ENCODE results near the gene NEURL1.
"Not testable (repeated sequence)": the region's sequence is repeated elsewhere in the genome, so short reads cannot be mapped to it uniquely, and the experiment has no call there.

NEURL1 gene

DNA sequence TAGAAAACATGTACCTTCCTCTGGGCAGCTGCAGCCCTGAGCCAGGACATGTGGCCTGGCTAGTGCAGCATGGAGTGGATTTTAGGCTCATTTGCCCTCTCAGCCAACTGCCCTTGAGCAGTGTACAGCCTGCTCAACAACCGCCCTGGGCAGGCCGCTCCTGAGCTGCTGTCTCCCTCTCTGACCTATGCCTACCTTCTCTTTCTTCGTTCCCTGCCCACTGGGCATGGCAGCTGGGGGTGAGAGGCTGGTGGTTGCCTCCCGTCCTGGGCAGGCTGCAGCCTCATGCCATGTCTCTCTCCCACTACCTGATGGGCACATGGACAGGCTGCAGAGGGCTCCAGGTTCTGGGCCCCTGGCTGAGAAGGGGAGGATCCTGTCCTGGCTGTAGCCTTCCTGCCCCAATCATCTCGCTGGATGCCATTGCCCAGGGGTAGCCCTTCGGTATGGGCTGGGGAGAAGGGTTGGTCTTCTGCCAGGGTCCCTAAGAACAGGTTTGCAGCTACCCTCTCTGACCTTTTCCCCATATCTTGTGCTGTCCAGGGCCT is 97.3 kb downstream of the NEURL1 start:
- no peak for DNase-seq

DNA sequence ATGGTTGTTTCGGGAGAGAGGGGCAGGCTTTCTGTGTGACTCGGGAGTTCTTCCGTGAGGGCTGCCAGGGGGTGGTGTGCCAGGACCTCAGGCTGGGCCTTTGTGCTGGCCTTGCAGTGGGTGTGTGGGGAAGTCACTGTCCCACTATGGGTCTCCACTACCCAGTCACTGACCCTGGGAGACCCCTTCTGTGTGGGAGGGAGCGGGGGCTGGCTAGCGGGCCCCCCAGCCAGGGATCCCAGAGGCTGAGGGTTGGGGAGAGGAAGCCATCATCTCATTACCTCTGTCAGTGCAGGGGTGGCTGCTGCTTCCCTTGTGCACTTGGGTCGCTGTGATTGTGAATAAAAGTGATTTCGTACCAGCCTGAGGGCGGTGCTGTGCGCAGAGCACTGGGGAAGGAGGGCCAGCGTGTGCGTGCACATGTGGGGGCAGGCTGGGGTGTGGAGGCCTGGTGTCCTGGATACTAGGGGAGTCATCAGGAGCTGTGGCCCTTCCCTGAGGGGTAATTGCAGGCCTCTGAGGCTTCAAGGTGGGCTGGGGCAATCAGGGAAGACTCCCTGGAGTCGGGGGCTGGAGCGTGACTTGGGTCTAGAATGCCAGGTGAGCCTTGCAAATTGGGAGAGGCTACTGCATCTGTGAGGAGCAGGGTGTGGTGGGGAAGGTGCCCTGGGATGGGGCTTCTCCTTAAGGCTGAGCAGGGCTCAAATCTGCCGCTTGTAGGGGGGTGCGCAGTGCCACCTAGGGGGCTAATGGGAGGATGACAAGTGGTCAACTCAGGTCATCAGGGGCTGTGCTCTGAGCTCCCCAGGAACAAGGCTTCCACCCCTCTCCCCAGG is 98.9 kb downstream of the NEURL1 start:
- DNase-seq, result peak; percentile 63

DNA sequence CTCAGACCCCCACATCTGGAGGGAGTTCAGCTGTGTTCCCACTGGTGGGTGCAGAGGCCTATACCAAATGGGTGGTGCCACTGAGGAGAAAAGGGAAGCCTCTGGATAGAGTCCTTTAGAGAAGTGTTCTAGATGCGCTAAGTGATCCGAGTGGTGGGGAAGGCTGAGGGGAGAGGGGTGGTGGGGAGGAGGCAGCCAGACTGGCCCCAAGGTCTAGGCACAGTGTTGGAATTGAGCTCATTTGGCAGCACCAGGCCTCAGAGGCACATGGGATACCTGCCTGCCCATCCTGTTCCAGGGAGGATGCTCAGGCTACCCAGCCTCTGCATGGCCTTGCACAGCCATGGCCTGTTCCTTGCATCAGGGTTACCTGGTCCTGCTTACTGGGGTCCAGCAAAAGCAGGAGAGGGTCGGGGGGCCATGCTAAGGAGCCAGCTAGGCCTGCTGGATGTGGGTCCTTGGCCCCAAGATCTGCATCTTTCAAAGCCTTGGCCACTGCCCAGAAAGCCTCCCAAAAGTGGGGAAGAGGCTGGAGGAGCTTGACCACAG is 99.6 kb downstream of the NEURL1 start:
- no peak for DNase-seq

DNA sequence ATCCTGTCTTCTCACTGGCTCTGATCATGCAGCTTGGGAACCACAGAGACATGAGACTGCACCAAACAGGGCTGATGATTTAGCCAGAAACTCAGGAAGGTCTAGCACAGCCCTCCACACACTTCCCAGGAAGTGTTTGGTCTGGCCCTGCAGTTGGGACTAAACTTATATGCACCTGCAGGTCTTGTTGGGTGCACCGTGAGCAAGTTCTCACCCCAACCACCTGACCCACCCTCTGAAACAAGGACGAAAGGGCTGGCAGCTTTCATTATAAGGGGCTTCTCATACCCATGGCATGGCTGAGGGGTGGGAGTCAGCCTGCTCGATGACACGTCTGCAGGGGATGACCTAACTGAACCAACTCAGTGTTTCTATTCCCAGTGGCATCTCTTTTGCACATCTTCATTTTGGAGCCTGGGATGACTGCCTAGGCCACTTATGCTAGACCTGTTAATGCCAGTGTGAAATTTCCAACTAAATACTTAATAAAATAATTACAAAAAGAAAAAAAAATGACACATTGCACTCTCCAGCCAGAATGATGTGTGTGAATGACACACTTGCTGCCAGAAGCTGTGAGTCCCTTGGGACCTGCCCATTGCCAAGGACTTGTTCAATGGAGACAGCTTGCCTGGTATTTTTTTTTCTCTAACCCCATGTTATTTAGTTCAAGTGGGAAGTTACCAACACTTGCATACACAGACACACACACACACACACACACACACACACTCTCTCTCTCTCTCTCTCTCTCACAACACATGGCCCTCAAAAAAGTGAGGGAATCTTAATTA is 102.6 kb downstream of the NEURL1 start:
- DNase-seq, result no peak

DNA sequence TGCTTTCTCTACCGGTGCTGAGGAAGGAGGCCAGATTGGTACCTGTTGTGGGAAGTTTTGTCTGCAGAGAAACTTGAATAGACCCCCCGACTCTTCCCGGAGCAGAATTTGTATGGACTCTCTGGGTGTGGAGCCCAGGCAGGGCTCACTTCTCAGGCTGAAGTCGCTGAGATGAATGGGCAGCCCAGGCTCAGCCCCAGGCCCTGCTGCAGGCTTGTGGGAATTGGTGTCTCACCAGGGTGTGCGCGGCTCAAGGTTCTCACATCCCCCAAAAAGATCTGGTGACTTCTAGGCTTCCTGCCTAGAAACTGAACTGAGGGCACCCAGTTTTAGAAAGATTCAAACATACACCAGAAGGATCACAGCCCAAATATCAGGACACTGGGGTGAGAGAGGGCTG is 103.5 kb downstream of the NEURL1 start:
- no peak for DNase-seq

DNA sequence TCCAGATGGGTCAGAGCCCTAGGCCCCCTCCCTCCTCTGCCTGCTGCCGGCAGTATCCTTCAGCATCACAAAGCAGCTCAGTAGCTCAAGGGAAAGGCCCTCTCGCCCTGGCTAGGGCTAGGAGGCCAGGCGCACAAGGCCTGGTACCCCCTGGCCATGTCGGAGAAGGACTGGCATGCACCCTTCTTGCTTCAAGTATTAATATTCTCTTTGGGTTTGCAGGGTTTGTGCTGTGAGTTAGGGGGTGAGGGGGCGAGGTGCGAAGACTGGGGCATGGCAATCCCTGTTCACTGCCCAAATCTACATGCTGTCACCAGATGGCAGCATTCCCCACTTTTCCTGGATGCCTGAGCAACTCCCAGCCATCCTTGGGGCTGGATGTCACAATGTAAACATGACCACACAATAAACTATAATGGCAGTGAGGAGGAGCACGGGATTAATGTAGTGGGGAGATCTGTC is 105.2 kb downstream of the NEURL1 start:
- DNase-seq, result peak; percentile 90

DNA sequence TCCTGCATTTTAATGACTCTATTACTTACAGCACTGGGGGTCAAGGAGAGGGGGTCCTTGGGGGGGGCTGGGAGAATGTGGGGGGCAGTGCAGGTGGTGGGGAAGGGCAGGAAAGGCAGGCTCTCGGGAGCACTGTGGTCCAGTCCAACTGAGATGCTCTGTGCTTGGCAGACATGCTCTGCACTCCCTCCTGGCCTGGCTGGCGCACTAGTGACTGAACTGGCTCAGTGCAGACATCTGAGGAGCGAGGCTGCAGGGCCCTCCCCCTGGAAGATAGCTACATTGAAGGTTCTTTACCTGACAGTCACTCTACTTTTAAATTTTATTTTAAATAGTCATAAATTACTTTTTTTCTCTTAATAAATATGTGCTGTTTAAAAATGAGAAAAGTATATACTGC is 105.7 kb downstream of the NEURL1 start:
- peak; percentile 36 for DNase-seq

DNA sequence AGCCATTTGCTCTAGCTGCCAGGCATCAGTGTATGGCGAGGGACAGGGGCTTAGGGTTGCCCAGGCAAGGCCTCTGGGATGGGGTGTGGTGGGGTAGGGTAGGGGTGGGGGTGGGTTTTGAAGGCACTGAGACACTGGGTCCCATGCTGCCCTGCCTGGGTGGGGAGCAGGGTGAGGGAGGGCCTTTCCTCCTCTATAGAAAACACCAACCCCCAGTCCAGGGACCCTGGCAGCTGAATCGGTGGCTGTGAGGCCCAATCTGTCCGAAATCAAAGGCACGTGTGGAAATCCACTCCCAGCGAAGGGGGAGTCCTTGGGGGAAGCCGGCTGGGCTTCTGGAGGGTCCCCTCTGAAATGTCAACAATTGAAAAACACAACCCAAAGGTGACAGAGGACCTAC is 106.4 kb downstream of the NEURL1 start:
- DNase-seq, result no peak

DNA sequence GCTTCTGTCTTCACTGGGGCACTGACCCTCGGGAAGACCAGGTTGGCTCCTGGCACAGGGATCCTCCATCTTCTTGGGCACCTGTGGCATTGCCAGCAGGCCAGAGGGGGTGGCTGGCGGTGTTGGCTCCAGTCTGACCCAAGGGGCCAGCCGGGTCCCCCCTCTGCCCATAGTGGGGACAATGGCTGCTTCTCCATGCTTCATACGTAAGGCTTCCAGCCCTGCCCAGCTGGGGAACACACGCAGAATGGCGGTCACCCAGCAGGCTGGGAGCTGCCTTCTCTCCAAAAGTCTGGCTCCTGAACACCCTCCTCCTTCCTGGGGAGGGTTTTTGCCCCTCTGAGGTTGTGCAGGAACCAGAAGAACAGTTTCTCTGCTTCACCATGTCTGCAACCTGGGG is 106.8 kb downstream of the NEURL1 start:
- no peak for DNase-seq

DNA sequence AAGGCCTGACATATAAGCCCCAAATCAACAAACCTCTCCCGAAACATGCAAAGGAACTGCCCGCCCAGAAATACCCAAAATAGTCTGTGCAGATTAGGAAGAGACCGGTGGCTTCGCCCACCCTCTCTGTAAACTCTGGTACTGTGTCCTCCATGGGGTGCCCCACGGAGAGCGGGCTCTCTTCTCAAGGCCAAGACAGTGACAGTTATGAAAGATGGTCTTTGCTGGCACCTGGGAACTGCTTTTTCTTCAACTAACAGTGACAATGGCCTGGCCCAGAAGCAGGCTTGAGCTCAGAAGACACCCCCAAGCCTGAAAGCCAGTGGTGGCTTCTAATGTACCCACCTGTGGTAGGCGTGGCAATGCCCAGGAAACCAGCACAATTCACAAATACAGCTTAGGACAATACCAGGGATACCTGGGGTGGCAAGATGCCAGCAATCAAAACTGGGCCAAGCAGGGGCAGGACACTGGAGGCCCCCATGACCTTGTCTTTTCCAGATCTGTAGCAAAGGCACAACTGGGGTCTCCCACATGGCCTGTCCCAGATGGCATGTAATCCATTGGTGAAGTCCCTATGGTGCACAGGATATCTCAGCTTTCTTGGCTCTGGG is 107.6 kb downstream of the NEURL1 start:
- DNase-seq, result peak; percentile 23

DNA sequence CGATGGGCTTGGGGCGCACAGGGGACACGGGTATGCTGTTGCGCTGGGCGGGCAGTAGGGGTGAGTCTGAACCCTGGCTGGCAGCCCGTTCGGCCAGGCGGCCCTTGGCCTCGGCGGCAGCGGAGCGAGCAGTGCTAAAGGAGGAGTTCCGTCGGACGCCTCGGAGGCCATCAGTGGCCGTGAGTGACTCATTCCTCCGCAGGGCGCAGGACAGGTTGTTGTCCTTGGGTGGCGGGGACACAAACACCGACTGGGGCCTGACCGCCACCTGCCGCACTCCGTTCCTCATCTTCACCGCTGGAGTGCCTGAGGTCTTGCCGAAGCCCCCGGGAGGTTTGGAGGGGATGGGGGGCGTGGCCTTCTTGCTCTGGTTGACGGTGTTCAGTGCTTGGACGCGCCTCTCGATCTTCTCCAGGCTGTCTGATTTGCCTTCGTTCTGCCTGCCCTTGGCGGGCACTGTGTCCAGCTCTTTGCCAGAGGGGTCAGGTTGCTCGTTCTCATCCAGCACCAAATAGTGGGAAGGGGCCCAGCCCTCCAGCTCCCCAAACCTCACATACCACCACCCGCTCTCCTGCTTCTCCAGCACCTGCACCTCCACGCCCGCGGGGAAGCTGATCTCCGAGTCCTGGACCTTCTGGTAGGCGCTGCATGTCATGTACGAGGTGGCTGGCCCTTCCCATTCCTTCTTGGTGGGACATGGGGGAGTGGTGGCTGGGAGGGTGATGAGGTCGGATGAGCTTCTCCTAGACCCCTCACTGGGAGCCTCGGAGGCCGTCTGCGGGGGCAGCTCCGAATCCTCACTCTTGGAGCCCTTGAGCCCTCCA is 108.7 kb downstream of the NEURL1 start:
- DNase-seq, result no peak

DNA sequence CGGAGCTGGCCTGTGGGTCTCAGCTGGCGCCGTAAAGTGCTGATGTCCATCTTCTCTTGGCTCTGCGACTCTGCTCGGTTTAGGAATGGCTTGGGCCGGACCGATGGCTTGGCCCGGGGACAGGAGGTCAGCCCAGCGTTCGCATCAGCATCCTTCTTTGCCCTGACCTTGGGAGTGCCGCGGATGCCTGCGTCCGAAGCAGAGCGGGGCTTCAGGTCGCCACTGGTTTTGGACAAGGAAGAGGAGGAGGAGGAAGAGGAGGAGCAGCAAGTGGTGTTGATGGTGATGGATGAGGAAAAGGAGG is 109.3 kb downstream of the NEURL1 start:
- DNase-seq, result no peak

DNA sequence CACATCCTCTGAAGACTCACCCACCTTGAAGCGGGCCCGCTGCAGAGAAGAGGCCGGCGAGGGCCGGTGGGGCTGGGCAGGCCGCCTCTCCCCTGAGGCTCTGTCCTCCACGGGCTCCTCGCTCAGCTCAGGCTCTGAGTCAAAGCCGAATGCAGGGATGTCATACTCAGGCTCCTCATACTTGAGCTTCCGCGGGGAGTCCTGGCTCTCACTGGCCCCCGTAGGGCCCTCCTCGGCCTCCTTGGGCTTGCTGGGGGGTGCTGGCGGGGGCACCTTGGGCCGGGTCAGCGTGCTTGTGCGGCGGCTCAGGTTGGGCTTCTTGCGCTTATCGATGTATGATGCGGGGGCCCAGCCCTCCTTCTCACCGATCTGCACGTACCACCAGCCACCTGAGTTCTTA is 109.9 kb downstream of the NEURL1 start:
- no peak for DNase-seq

DNA sequence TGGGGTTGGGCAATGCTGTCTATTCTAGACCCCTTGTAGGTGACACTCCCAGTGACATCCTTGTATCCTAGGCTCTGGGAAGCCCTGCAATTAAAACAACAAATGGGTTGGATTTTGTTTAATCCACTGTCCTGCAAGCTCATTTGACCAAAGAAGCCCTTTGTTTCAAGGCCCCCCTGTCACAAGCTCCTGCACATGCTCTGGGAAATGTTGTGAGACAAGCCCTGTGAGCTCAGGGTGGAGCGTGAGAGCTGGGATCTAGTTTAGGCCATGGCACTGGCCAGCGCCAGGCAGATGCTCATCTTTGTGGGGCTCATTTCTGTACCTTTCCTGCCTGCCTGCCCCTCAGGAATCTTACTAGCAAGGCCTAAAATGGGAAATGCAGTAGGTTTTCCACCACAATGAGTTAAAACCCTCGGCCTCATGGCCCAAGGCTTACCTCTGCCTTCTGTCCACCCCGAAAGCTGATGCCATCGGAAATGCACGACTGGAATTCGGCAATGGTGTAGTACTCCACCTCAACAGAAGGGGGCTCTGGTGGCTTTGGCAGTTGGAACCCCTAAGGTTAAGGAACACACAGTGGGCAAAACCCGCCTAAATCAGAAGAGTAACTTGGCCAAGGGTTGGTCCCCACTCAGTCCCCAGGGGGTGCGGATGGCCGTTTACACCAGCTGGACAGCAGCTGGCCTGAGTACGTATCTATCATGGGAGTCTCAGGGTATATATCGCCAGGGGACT is 112.0 kb downstream of the NEURL1 start:
- DNase-seq, result peak; percentile 59

DNA sequence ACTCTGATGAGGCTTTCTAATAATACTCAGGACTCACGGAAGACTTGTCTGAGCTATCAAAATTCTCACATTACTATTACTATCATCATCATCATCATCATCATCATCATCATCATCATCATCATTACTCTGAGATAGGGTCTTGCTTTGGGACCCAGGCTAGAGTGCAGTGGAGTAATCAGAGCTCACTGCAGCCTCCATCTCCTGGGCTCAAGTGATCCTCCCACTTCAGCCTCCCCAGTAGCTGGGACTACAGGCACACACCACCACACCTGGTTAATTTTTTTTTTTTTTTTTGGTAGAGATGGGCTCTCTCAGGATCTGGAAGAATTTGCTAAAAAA is 112.6 kb downstream of the NEURL1 start:
- not testable (repeated sequence) for DNase-seq

DNA sequence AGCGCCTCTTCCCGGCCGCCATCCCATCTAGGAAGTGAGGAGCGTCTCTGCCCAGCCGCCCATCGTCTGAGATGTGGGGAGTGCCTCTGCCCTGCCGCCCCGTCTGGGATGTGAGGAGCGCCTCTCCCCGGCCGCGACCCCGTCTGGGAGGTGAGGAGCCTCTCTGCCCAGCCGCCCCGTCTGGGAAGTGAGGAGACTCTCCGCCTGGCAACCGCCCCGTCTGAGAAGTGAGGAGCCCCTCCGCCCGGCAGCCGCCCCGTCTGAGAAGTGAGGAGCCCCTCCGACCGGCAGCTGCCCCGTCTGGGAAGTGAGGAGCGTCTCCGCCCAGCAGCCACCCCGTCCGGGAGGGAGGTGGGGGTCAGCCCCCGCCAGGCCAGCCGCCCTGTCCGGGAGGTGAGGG is 113.5 kb downstream of the NEURL1 start:
- not testable (repeated sequence) for DNase-seq

DNA sequence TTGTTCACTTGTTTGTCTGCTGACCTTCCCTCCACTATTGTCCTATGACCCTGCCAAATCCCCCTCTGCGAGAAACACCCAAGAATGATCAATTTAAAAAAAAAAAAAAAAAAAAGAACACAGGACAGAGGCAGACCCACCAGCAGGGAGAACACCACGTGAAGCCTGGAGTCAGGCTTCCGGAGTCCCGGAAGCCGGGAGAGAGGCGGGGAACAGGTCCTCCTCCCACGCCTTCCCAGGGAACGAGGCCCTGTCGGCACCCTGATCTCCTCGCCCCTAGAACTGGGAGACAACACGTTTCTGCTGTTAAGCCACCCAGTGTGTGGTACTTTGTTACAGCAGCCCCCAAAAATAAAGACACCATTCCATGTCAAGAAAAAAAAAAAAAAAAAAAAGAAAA is 114.6 kb downstream of the NEURL1 start:
- DNase-seq, result not testable (repeated sequence)

DNA sequence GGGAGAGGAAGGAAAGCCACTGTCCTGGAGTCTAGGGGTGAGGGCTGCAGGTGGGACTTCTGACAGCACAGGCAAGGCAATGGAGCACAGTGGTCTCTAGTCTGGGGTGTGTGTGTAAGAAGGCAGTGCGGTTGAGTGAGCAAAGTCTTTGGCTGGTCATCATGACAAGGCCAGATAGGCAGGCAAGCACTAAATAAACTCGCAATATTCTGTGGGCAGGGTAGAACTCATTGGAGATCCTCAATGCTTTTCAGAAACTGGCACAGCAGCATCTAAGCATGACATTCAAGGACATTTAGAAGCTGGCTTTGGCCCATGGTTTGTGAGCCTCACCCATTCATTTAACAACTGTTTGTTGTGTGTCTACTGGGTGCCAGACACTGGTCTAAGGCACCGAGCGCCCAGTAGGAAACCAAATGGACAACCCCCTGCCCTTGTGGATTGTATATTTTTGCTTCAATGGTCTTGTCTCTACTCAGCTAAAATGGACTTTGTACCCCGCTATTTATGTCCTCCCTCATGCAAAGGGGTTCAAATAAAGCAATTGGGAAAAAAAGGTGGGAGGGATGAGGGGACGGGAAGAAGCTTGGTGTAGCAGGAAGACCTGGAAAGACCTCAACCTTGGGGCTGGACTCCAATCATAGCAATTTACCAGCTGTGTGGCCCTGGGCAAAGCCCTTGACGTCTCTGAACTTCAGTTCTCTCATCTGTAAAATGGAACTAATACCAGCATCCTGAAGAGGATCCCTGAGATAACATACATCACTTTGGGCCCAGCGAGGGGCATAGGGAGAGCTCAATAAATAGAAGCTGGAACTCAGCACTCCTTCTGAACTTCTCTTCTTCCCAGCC is 116.0 kb downstream of the NEURL1 start:
- DNase-seq, result no peak

DNA sequence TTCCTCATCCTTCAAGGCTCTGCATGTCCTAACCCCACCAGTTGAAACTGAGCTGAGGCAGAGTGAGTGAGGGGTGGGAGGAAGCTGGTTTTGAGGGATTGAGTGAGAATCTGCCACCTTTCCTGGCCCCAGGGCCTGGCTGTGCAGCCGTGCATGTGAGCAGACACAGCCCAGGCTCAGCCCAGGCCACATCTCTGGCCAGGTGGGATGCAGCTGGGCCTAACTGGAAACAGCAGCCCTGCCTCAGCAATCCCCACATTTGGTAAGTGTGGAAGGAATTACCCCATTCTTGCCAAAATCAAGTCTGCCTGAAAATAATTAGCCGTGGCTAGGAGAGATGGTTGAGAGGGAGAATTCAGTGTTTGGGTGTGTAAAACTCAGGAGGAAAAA is 116.6 kb downstream of the NEURL1 start:
- DNase-seq, result no peak

DNA sequence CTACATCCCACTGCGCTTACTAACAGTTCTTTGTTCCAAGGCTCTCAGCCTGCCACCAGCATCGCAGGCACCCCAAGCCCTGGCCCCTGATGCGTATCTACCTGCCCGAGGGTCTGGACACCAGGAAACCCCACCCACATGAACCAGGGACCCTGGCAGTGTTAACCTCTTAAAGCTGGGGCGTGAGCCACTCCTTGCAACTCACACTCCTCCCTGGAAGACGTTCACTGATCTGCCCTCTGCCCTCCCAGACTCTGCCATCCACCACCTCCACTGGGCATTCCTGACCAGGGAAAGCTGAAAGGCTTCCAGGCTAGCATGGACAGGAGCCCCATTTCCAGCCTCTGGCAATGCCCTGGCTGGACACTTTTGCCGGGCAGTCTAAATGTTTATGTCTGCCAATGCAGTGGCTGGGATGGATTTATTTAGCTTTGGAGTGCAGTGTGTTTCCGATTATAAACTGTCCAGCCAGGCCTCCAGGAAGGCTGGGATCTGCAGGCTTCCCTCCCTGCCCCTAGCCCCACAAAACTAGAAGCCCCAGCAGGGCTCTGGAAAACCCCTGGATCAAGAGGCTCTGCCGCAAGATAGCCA is 117.5 kb downstream of the NEURL1 start:
- no peak for DNase-seq
